Measurements from ENCODE around the gene CEACAM20.
"Not testable (repeated sequence)": the region's sequence is repeated elsewhere in the genome, so short reads cannot be mapped to it uniquely, and the experiment has no call there.

CEACAM20 gene

GRCh38 chr19:44496711-44497110 is 32.8 kb downstream of the CEACAM20 start:
- DNase-seq (ENCODE audit: low read depth, low spot score): no peak

- no peak for DNase-seq (ENCODE audit: low read depth, low spot score)
Measured at GRCh38 chr19:44476559-44477408, 52.7 kb downstream of the CEACAM20 start.

- not testable (repeated sequence) for DNase-seq (ENCODE audit: low read depth, low spot score)
Measured at GRCh38 chr19:44468730-44469129, 60.7 kb downstream of the CEACAM20 start.

- DNase-seq (ENCODE audit: low read depth, low spot score): not testable (repeated sequence)
Measured at GRCh38 chr19:44462600-44463286, 66.7 kb downstream of the CEACAM20 start.
